ENCODE measurements around the gene PRSS2.

DNA sequence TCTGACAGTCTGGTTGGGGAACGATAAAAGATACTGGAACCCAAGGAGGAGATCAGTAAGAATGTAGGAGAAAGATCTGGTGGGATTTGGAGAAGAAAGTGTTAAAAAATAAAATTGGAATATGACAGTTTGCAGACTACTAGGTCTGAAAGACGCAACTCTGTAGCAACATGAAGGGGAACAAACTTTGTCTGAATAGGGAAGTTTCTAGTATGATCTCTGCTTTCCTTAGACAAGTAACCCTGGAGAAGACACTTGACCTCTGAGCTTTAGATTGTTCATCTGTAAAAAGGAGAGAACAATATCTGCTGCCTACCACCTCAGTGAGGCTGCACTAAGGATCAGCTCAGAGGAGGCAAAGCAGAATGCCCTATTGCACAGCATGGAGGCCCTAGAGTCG lies 24.5 kb upstream of the PRSS2 start:
- TF ChIP-seq, protein P1, sequence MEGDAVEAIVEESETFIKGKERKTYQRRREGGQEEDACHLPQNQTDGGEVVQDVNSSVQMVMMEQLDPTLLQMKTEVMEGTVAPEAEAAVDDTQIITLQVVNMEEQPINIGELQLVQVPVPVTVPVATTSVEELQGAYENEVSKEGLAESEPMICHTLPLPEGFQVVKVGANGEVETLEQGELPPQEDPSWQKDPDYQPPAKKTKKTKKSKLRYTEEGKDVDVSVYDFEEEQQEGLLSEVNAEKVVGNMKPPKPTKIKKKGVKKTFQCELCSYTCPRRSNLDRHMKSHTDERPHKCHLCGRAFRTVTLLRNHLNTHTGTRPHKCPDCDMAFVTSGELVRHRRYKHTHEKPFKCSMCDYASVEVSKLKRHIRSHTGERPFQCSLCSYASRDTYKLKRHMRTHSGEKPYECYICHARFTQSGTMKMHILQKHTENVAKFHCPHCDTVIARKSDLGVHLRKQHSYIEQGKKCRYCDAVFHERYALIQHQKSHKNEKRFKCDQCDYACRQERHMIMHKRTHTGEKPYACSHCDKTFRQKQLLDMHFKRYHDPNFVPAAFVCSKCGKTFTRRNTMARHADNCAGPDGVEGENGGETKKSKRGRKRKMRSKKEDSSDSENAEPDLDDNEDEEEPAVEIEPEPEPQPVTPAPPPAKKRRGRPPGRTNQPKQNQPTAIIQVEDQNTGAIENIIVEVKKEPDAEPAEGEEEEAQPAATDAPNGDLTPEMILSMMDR (conservative IDR thresholded peaks at IDR 0.05 in 1 of 2, IDR thresholded peaks at IDR 0.05 in 1 of 2; ENCODE audit: extremely low read depth in 1 of 2, insufficient read depth in 1 of 2, low read depth in 1 of 2, low read length in 2 of 2): no peak
- TF ChIP-seq EZH2 (IDR thresholded peaks at IDR 0.05; ENCODE audit: borderline replicate concordance, low read length): no peak
